Measurements from ENCODE around the gene NFATC1.

NFATC1 gene

GRCh38 chr18:79480171-79481045 lies 84.7 kb downstream of the NFATC1 start:
- no peak for TF ChIP-seq POLR2AphosphoS5 (IDR thresholded peaks at IDR 0.05; ENCODE audit: low read depth, low read length)
- no peak for TF ChIP-seq REST (IDR thresholded peaks at IDR 0.05; ENCODE audit: insufficient read depth in 1 of 2, low read depth in 2 of 2, low read length in 2 of 2)
- TF ChIP-seq SIN3A (IDR thresholded peaks at IDR 0.05; ENCODE audit: borderline replicate concordance, insufficient read depth, low read length) = no peak
- no peak for TF ChIP-seq FOXP2 (optimal IDR thresholded peaks at IDR 0.05; ENCODE audit: borderline replicate concordance, extremely low read depth, extremely low read length, insufficient read depth)
- TF ChIP-seq TAF1 (IDR thresholded peaks at IDR 0.05; ENCODE audit: borderline replicate concordance, insufficient read depth, low read length) = no peak

- TF ChIP-seq REST (IDR thresholded peaks at IDR 0.05; ENCODE audit: insufficient read depth in 1 of 2, low read depth in 2 of 2, low read length in 2 of 2) (no peak), POLR2AphosphoS5 (IDR thresholded peaks at IDR 0.05; ENCODE audit: low read depth, low read length) (no peak), FOXP2 (optimal IDR thresholded peaks at IDR 0.05; ENCODE audit: borderline replicate concordance, extremely low read depth, extremely low read length, insufficient read depth) (no peak), TAF1 (IDR thresholded peaks at IDR 0.05; ENCODE audit: borderline replicate concordance, insufficient read depth, low read length) (no peak), SIN3A (IDR thresholded peaks at IDR 0.05; ENCODE audit: borderline replicate concordance, insufficient read depth, low read length) (no peak)
These were observed 85.5 kb downstream of the NFATC1 start for GRCh38 chr18:79481046-79481790.

- TF ChIP-seq FOXP2 (optimal IDR thresholded peaks at IDR 0.05; ENCODE audit: borderline replicate concordance, extremely low read depth, extremely low read length, insufficient read depth) (no peak), TAF1 (IDR thresholded peaks at IDR 0.05; ENCODE audit: borderline replicate concordance, insufficient read depth, low read length) (no peak), REST (IDR thresholded peaks at IDR 0.05; ENCODE audit: insufficient read depth in 1 of 2, low read depth in 2 of 2, low read length in 2 of 2) (no peak), POLR2AphosphoS5 (IDR thresholded peaks at IDR 0.05; ENCODE audit: low read depth, low read length) (no peak), SIN3A (IDR thresholded peaks at IDR 0.05; ENCODE audit: borderline replicate concordance, insufficient read depth, low read length) (no peak)
These were observed 88.3 kb downstream of the NFATC1 start for GRCh38 chr18:79483971-79484491.

- TF ChIP-seq REST (IDR thresholded peaks at IDR 0.05; ENCODE audit: insufficient read depth in 1 of 2, low read depth in 2 of 2, low read length in 2 of 2) = no peak
These were observed 89.2 kb downstream of the NFATC1 start for GRCh38 chr18:79484661-79485621.
